Panc1 (cell line): ENCODE measurements around the gene UMOD. TPM values are rescaled to one million over a fixed set of nuclear protein-coding genes. Genes with fewer than 3 reads are reported as not detected.

Experiments
- ATAC-seq: fragments of 200-7000 bp; cut with Tn5 transposase; 2 replicates; pipeline ENCODE4 v1.9.1; 2020; ENCODE audit warnings: mild to moderate bottlenecking, moderate library complexity
- Bru-seq: library from RNA; stranded (reverse); fragments of 400-500 nt; gene quantifications from one replicate; lab custom pipeline; 2021; lab: Mats Ljungman, UMichigan
- BruChase-seq, 2 experiments: library from RNA; stranded (reverse); fragments of 400-500 nt; gene quantifications; one replicate each; lab custom pipeline; 2021; lab: Mats Ljungman, UMichigan
- BruUV-seq: library from RNA; stranded (reverse); fragments of 400-500 nt; replicated peaks from 2 replicates; lab custom pipeline; 2021; lab: Mats Ljungman, UMichigan
- CTCF ChIA-PET: fragments of 300-600 bp; sonication (Branson Sonifier 250); formaldehyde crosslinking; loops from one replicate; lab custom pipeline; 2022; ENCODE audit warnings: antibody characterized with exemption; lab: Charles Lee
- POLR2A ChIA-PET: fragments of 300-600 bp; sonication (Branson Sonifier 250); formaldehyde crosslinking; loops from one replicate; lab custom pipeline; 2022; ENCODE audit warnings: antibody characterized with exemption; lab: Charles Lee
- DNase-seq: peaks from one replicate; pipeline ENCODE4 v3.0.0-alpha.2; 2010; ENCODE audit warnings: low read depth, low spot score
- H3K27ac ChIP-seq: 2 replicates; pipeline ENCODE4 v1.5.1; 2011; ENCODE audit warnings: mild to moderate bottlenecking, low read length, inconsistent platforms
- H3K27me3 ChIP-seq: fragments of 200-500 bp; sonication (Bioruptor generic); 2 replicates; pipeline ENCODE4 v1.6.0; 2014; ENCODE audit warnings: low read length, inconsistent platforms; ENCODE audit not compliant: control insufficient read depth, insufficient read depth
- H3K36me3 ChIP-seq: fragments of 200-500 bp; sonication (Bioruptor generic); 2 replicates; pipeline ENCODE4 v1.5.1; 2014; ENCODE audit warnings: inconsistent platforms, mild to moderate bottlenecking, low read length, moderate library complexity; ENCODE audit not compliant: control insufficient read depth, insufficient read depth
- H3K4me1 ChIP-seq: 2 replicates; pipeline ENCODE4 v1.5.1; 2011; ENCODE audit warnings: inconsistent platforms, mild to moderate bottlenecking, low read length, moderate library complexity; ENCODE audit not compliant: control insufficient read depth, insufficient read depth
- H3K4me3 ChIP-seq, 2 experiments: 2 replicates each; pipeline ENCODE4 v1.5.1; 2011 to 2012; ENCODE audit warnings: low read depth in 2 of 2, low read length in 2 of 2, mild to moderate bottlenecking in 2 of 2, inconsistent platforms in 1 of 2, moderate library complexity in 1 of 2
- H3K9me3 ChIP-seq: fragments of 200-500 bp; sonication (Bioruptor generic); 2 replicates; pipeline ENCODE4 v1.5.1; 2014; ENCODE audit warnings: low read depth, mild to moderate bottlenecking, inconsistent platforms, low read length, moderate library complexity; ENCODE audit not compliant: control insufficient read depth, insufficient read depth
- POLR2AphosphoS5 ChIP-seq: IDR thresholded peaks from 2 replicates; pipeline ENCODE4 v1.6.1; 2012; ENCODE audit warnings: mild to moderate bottlenecking, low read depth, low read length, moderate library complexity
- SIN3A ChIP-seq: IDR thresholded peaks from 2 replicates; pipeline ENCODE4 v1.6.1; 2012; ENCODE audit warnings: low read depth, mild to moderate bottlenecking, low read length, moderate library complexity, borderline replicate concordance; ENCODE audit not compliant: insufficient read depth
- TCF7L2 ChIP-seq: IDR thresholded peaks from 2 replicates; pipeline ENCODE4 v1.6.1; 2011; ENCODE audit warnings: mild to moderate bottlenecking, low read depth, low read length, inconsistent platforms
- in situ Hi-C: cut with HindIII; loops from 2 replicates; pipeline ENCODE4 v1.10.0; 2016; ENCODE audit warnings: low sequenced_read_pairs, low pct_unique_long_range_greater_than_20kb
- intact Hi-C: fragments of 100-400 bp; cut with micrococcal nuclease; formaldehyde crosslinking; loops from one replicate; pipeline ENCODE4 v1.10.0; 2022; ENCODE audit not compliant: unreplicated experiment
- long read RNA-seq: library from polyadenylated mRNA; unstranded; transcript quantifications from one replicate; pipeline ENCODE4 v2.0.0, GENCODE V29; 2021; ENCODE audit not compliant: unreplicated experiment
- polyA plus RNA-seq: library from polyadenylated mRNA; unstranded; fragments of >200 nt; gene quantifications from one replicate; pipeline ENCODE4 v1.2.1, GENCODE V29; 2012; ENCODE audit warnings: missing spikeins; ENCODE audit not compliant: insufficient read length
- total RNA-seq: library from RNA; stranded (reverse); gene quantifications from one replicate; pipeline ENCODE4 v1.2.1, GENCODE V29; 2021; ENCODE audit not compliant: unreplicated experiment
- TF ChIP-seq, protein P1 (sequence below), 2 experiments: IDR thresholded peaks; 2 replicates each; pipeline ENCODE4 v1.6.1; 2011 to 2012; ENCODE audit warnings: low read depth in 2 of 2, control low read depth in 1 of 2, low read length in 1 of 2, mild to moderate bottlenecking in 1 of 2, moderate library complexity in 1 of 2; ENCODE audit not compliant: insufficient read depth in 1 of 2
- TF ChIP-seq, protein P2 (sequence below): fragments of 450-650 bp; IDR thresholded peaks from 2 replicates; pipeline ENCODE4 v1.5.1; 2017; ENCODE audit warnings: mild to moderate bottlenecking

UMOD gene
- total RNA-seq (not detected), Bru-seq, nascent RNA (not detected), BruChase-seq, experiment 1, labeled RNA remaining after a 2-hour chase (not detected), BruChase-seq, experiment 2, labeled RNA remaining after a 6-hour chase (not detected)
- polyA plus RNA-seq = not detected
- long read RNA-seq = 0 reads

DNA sequence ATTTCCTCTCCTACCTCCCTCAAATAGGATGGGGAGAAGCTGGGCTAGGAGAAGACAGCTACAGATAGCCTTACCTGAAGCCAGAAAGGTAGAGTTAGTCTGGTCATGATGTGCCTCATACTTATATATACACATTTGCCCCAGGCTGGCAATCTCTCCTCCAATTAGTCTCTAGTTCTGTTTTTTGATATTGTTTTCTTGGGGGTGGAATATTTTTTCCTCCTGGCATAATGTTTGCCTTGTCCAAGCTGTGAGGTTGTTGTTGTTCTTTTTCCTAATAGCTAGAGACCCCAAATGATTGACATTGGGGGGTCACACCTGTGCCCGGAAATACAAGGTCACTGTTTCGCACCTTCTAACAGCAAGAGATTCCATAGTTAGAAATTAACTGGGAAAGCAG, at the start of gene UMOD:
TSS of gene UMOD (minus strand) at position 101 of the 400 bp plus-strand sequence. CDS start 1,978 bp downstream, outside the sequence.
- ATAC-seq (no peak), DNase-seq (no peak)
- Histone ChIP-seq H3K36me3 (no peaks in the 10 kb centered on the region), H3K9me3 (no peaks in the 10 kb centered on the region), H3K4me1 (no peaks in the 10 kb centered on the region), H3K4me3 (no peak within 1 kb of the TSS), H3K27ac (no peak within 1 kb of the TSS), H3K27me3 (peaks cover 7% of the 10 kb centered on the region)
- in situ Hi-C loops (no loop called here), intact Hi-C loops (no loop called here)
- POLR2A ChIA-PET = no interaction called here
- BruUV-seq = no TSS peak
- CTCF ChIA-PET = no interaction called here
- TF ChIP-seq, protein P1, sequence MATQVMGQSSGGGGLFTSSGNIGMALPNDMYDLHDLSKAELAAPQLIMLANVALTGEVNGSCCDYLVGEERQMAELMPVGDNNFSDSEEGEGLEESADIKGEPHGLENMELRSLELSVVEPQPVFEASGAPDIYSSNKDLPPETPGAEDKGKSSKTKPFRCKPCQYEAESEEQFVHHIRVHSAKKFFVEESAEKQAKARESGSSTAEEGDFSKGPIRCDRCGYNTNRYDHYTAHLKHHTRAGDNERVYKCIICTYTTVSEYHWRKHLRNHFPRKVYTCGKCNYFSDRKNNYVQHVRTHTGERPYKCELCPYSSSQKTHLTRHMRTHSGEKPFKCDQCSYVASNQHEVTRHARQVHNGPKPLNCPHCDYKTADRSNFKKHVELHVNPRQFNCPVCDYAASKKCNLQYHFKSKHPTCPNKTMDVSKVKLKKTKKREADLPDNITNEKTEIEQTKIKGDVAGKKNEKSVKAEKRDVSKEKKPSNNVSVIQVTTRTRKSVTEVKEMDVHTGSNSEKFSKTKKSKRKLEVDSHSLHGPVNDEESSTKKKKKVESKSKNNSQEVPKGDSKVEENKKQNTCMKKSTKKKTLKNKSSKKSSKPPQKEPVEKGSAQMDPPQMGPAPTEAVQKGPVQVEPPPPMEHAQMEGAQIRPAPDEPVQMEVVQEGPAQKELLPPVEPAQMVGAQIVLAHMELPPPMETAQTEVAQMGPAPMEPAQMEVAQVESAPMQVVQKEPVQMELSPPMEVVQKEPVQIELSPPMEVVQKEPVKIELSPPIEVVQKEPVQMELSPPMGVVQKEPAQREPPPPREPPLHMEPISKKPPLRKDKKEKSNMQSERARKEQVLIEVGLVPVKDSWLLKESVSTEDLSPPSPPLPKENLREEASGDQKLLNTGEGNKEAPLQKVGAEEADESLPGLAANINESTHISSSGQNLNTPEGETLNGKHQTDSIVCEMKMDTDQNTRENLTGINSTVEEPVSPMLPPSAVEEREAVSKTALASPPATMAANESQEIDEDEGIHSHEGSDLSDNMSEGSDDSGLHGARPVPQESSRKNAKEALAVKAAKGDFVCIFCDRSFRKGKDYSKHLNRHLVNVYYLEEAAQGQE (IDR thresholded peaks at IDR 0.05; ENCODE audit: insufficient read depth in 1 of 2, low read depth in 2 of 2, low read length in 1 of 2) = no peak
- TF ChIP-seq TCF7L2 (no peak), POLR2AphosphoS5 (no peak), SIN3A (no peak)
- TF ChIP-seq, protein P2, sequence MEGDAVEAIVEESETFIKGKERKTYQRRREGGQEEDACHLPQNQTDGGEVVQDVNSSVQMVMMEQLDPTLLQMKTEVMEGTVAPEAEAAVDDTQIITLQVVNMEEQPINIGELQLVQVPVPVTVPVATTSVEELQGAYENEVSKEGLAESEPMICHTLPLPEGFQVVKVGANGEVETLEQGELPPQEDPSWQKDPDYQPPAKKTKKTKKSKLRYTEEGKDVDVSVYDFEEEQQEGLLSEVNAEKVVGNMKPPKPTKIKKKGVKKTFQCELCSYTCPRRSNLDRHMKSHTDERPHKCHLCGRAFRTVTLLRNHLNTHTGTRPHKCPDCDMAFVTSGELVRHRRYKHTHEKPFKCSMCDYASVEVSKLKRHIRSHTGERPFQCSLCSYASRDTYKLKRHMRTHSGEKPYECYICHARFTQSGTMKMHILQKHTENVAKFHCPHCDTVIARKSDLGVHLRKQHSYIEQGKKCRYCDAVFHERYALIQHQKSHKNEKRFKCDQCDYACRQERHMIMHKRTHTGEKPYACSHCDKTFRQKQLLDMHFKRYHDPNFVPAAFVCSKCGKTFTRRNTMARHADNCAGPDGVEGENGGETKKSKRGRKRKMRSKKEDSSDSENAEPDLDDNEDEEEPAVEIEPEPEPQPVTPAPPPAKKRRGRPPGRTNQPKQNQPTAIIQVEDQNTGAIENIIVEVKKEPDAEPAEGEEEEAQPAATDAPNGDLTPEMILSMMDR = no peak

DNA sequence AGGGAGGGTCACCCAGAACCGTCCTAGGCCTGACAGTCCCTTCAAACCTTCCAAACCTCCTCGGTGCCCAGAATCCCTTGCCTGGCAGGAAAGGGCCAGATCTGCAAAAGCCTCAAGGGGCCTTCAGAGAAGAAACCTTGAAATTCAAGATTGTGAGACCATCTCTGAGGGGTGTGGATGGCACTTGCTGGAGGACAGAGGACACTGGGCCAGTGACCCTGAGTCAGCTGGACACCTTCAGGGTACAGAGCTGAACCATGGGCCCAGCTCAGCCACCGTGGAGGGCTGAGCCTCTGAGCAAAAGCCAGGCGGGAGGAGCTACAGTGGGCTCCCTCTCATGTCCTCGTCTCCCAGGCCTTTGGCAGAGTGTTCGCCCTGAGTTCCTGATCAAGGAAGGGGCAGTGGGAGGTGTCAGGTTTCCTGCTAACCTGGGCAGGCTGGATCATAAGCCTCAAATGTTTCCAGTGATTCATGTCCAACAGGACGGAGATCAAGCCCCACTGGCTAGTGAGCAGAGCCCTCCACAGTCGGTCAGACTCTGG, 49.0 kb upstream of the UMOD start:
- ATAC-seq = 0 out of 2 replicates have a peak, but pooled peaks have one; percentile 30
- no peaks in the 10 kb centered on the region for H3K9me3 ChIP-seq

More for the DNA sequence above, 49.0 kb upstream of the UMOD start:
- POLR2A ChIA-PET = no interaction called here
- Histone ChIP-seq H3K27me3 (peaks cover 2% of the 10 kb centered on the region; the same call in 1 of the 2 replicates), H3K4me1 (no peaks in the 10 kb centered on the region), H3K27ac (no peak overlapping the region), H3K36me3 (no peaks in the 10 kb centered on the region), H3K4me3 (no peak overlapping the region)
- TF ChIP-seq SIN3A = no peak
- TF ChIP-seq, protein P1 (IDR thresholded peaks at IDR 0.05; ENCODE audit: insufficient read depth in 1 of 2, low read depth in 2 of 2, low read length in 1 of 2) = no peak
- TF ChIP-seq, protein P2 = no peak
- no peak for TF ChIP-seq TCF7L2
- TF ChIP-seq POLR2AphosphoS5 = no peak
- CTCF ChIA-PET = interaction anchor here (0.6 to 0.7 kb wide), 2 partner anchors 16 to 1443 kb away, joined by 3 to 6 read pairs; no protein-coding TSS in a partner anchor
- intact Hi-C loops (no loop called here), in situ Hi-C loops (no loop called here)
- DNase-seq = no peak
- no TSS peak for BruUV-seq
